Adipocyte (in vitro differentiated cells): ENCODE data around the gene MTCH1.
"Not testable (repeated sequence)": the region's sequence is repeated elsewhere in the genome, so short reads cannot be mapped to it uniquely, and the experiment has no call there.

ENCODE experiments used
- DNase-seq: peaks from one replicate; pipeline ENCODE4 v3.0.0-alpha.2; 2015; ENCODE audit warnings: low read depth
- H3K27me3 ChIP-seq: replicated peaks from 2 replicates; pipeline ENCODE4 v1.7.0; 2013; ENCODE audit warnings: mild to moderate bottlenecking, low read length, moderate library complexity; ENCODE audit not compliant: control insufficient read depth, insufficient read depth
- H3K36me3 ChIP-seq: 2 replicates; pipeline ENCODE4 v1.7.0; 2013; ENCODE audit warnings: low read length, mild to moderate bottlenecking, moderate library complexity; ENCODE audit not compliant: control insufficient read depth, insufficient read depth, severe bottlenecking
- H3K4me1 ChIP-seq: 2 replicates; pipeline ENCODE4 v1.7.0; 2013; ENCODE audit warnings: mild to moderate bottlenecking, low read length, moderate library complexity; ENCODE audit not compliant: control insufficient read depth, insufficient read depth
- H3K4me3 ChIP-seq: 2 replicates; pipeline ENCODE4 v1.7.0; 2013; ENCODE audit warnings: mild to moderate bottlenecking, low read length, moderate library complexity
- H3K9ac ChIP-seq: 2 replicates; pipeline ENCODE4 v1.7.0; 2013; ENCODE audit warnings: mild to moderate bottlenecking, low read length, moderate library complexity
- H3K9me3 ChIP-seq: 2 replicates; pipeline ENCODE4 v1.7.0; 2013; ENCODE audit warnings: mild to moderate bottlenecking, low read length, moderate library complexity; ENCODE audit not compliant: control insufficient read depth

Gene MTCH1

GRCh38 chr6:36939005-36939404 is 47.0 kb downstream of the MTCH1 start:
- H3K9me3 ChIP-seq, H3K4me3 ChIP-seq, H3K36me3 ChIP-seq, H3K9ac ChIP-seq, H3K4me1 ChIP-seq, H3K27me3 ChIP-seq, DNase-seq: not testable (repeated sequence)

- Histone ChIP-seq H3K9ac (no peak overlapping the region), H3K36me3 (no peaks in the 10 kb centered on the region)
- DNase-seq = no peak
Measured at GRCh38 chr6:36938536-36938935, 47.5 kb downstream of the MTCH1 start.

GRCh38 chr6:36937896-36938295 is 48.1 kb downstream of the MTCH1 start:
- no peak for DNase-seq
- Histone ChIP-seq H3K36me3 (no peaks in the 10 kb centered on the region), H3K4me1 (peaks cover 12% of the 10 kb centered on the region), H3K4me3 (no peak overlapping the region), H3K27me3 (no peaks in the 10 kb centered on the region), H3K9ac (no peak overlapping the region), H3K9me3 (no peaks in the 10 kb centered on the region)

More at GRCh38 chr6:36938536-36938935, 47.5 kb downstream of the MTCH1 start:
- no peak overlapping the region for H3K4me3 ChIP-seq
- H3K9me3 ChIP-seq = no peaks in the 10 kb centered on the region
- peaks cover 6% of the 10 kb centered on the region for H3K4me1 ChIP-seq
- no peaks in the 10 kb centered on the region for H3K27me3 ChIP-seq

GRCh38 chr6:36936824-36937223 is 49.2 kb downstream of the MTCH1 start:
- H3K9me3 ChIP-seq = no peaks in the 10 kb centered on the region
- no peak overlapping the region for H3K4me3 ChIP-seq
- no peak for DNase-seq
- no peak overlapping the region for H3K9ac ChIP-seq
- H3K27me3 ChIP-seq = no peaks in the 10 kb centered on the region
- H3K4me1 ChIP-seq = peaks cover 15% of the 10 kb centered on the region
- no peaks in the 10 kb centered on the region for H3K36me3 ChIP-seq

GRCh38 chr6:36934901-36935300 is 51.1 kb downstream of the MTCH1 start:
- H3K4me3 ChIP-seq = no peak overlapping the region
- no peak for DNase-seq
- no peaks in the 10 kb centered on the region for H3K27me3 ChIP-seq
- no peaks in the 10 kb centered on the region for H3K9me3 ChIP-seq
- H3K9ac ChIP-seq = no peak overlapping the region
- H3K36me3 ChIP-seq = no peaks in the 10 kb centered on the region
- peaks cover 27% of the 10 kb centered on the region for H3K4me1 ChIP-seq

GRCh38 chr6:36933519-36933918 is 52.5 kb downstream of the MTCH1 start:
- Histone ChIP-seq H3K9me3 (no peaks in the 10 kb centered on the region), H3K4me1 (peaks cover 41% of the 10 kb centered on the region), H3K9ac (no peak overlapping the region), H3K4me3 (no peak overlapping the region), H3K27me3 (no peaks in the 10 kb centered on the region), H3K36me3 (no peaks in the 10 kb centered on the region)
- no peak for DNase-seq

- DNase-seq = peak; percentile 83
- Histone ChIP-seq H3K4me3 (no peak overlapping the region), H3K36me3 (no peaks in the 10 kb centered on the region), H3K4me1 (peaks cover 45% of the 10 kb centered on the region), H3K27me3 (no peaks in the 10 kb centered on the region), H3K9ac (no peak overlapping the region), H3K9me3 (no peaks in the 10 kb centered on the region)
Measured at GRCh38 chr6:36933102-36933501, 52.9 kb downstream of the MTCH1 start.

GRCh38 chr6:36930483-36930882 is 55.5 kb downstream of the MTCH1 start:
- Histone ChIP-seq H3K36me3 (peaks cover 4% of the 10 kb centered on the region), H3K9ac (no peak overlapping the region), H3K9me3 (no peaks in the 10 kb centered on the region), H3K4me1 (peaks cover 60% of the 10 kb centered on the region), H3K27me3 (no peaks in the 10 kb centered on the region), H3K4me3 (peak overlapping the region; percentile 14)
- no peak for DNase-seq

GRCh38 chr6:36929607-36930006 is 56.4 kb downstream of the MTCH1 start:
- peak; percentile 87 for DNase-seq
- no peaks in the 10 kb centered on the region for H3K9me3 ChIP-seq

GRCh38 chr6:36929152-36929551 is 56.8 kb downstream of the MTCH1 start:
- no peak overlapping the region for H3K4me3 ChIP-seq
- peaks cover 66% of the 10 kb centered on the region for H3K4me1 ChIP-seq
- DNase-seq = no peak
- no peaks in the 10 kb centered on the region for H3K27me3 ChIP-seq
- H3K36me3 ChIP-seq = peaks cover 17% of the 10 kb centered on the region
- no peaks in the 10 kb centered on the region for H3K9me3 ChIP-seq
- H3K9ac ChIP-seq = no peak overlapping the region

More at GRCh38 chr6:36929607-36930006, 56.4 kb downstream of the MTCH1 start:
- Histone ChIP-seq H3K9ac (no peak overlapping the region), H3K36me3 (peaks cover 13% of the 10 kb centered on the region), H3K27me3 (no peaks in the 10 kb centered on the region), H3K4me3 (no peak overlapping the region), H3K4me1 (peaks cover 62% of the 10 kb centered on the region)

GRCh38 chr6:36928547-36928918 is 57.5 kb downstream of the MTCH1 start:
- no peak for DNase-seq
- Histone ChIP-seq H3K9ac (no peak overlapping the region), H3K4me1 (peaks cover 63% of the 10 kb centered on the region), H3K4me3 (no peak overlapping the region), H3K9me3 (no peaks in the 10 kb centered on the region), H3K27me3 (no peaks in the 10 kb centered on the region), H3K36me3 (peaks cover 23% of the 10 kb centered on the region)
